Medulla oblongata (tissue), 1 donor: Measurements from ENCODE around the gene TMC2.
"Not testable (repeated sequence)": the region's sequence is repeated elsewhere in the genome, so short reads cannot be mapped to it uniquely, and the experiment has no call there.

Experiments used
- DNase-seq: peaks from one replicate; pipeline ENCODE4 v3.0.0-alpha.2; 2015; ENCODE audit errors: extremely low spot score

Gene TMC2

GRCh38 chr20:2526218-2526583 is 10.2 kb upstream of the TMC2 start:
- not testable (repeated sequence) for DNase-seq

GRCh38 chr20:2527762-2528161 is 8.6 kb upstream of the TMC2 start:
- DNase-seq: no peak

- DNase-seq: no peak
These were observed 7.6 kb upstream of the TMC2 start for GRCh38 chr20:2528671-2529271.

- no peak for DNase-seq
These were observed 3.3 kb upstream of the TMC2 start for GRCh38 chr20:2533118-2533517.

GRCh38 chr20:2535711-2536559 is 438 bp upstream of the TMC2 start:
- DNase-seq: no peak

GRCh38 chr20:2537101-2537500 is 728 bp downstream of the TMC2 start:
- no peak for DNase-seq

- no peak for DNase-seq
These were observed 2.0 kb downstream of the TMC2 start for GRCh38 chr20:2538356-2538755.

- peak; percentile 84 for DNase-seq
These were observed 2.8 kb downstream of the TMC2 start for GRCh38 chr20:2538931-2539720.

- DNase-seq: no peak
These were observed 5.6 kb downstream of the TMC2 start for GRCh38 chr20:2541940-2542339.

GRCh38 chr20:2542361-2542760 is 6.0 kb downstream of the TMC2 start:
- DNase-seq: no peak

- DNase-seq: no peak
These were observed 7.8 kb downstream of the TMC2 start for GRCh38 chr20:2544211-2544610.

GRCh38 chr20:2545594-2545993 is 9.2 kb downstream of the TMC2 start:
- no peak for DNase-seq

GRCh38 chr20:2557873-2558580 is 21.7 kb downstream of the TMC2 start:
- no peak for DNase-seq

GRCh38 chr20:2558581-2559278 is 22.4 kb downstream of the TMC2 start:
- no peak for DNase-seq

GRCh38 chr20:2559279-2559626 is 22.9 kb downstream of the TMC2 start:
- DNase-seq: no peak

- peak; percentile 53 for DNase-seq
These were observed 23.3 kb downstream of the TMC2 start for GRCh38 chr20:2559651-2560050.

- DNase-seq: no peak
These were observed 26.7 kb downstream of the TMC2 start for GRCh38 chr20:2563116-2563515.

GRCh38 chr20:2564406-2564805 is 28.0 kb downstream of the TMC2 start:
- DNase-seq: no peak

GRCh38 chr20:2575682-2576081 is 39.3 kb downstream of the TMC2 start:
- DNase-seq: no peak

- DNase-seq: no peak
These were observed 39.9 kb downstream of the TMC2 start for GRCh38 chr20:2576317-2576727.

- DNase-seq: no peak
These were observed 42.3 kb downstream of the TMC2 start for GRCh38 chr20:2578475-2579192.
